ENCODE results near the gene ZNF337. TPM values are rescaled to one million over a fixed set of nuclear protein-coding genes. Genes with fewer than 3 reads are reported as not detected.

The ZNF337 gene
- total RNA-seq, 2 donors from 2014 or later, result 16.0 to 20.3 TPM

GRCh38 chr20:25629816-25630499 lies 66.7 kb downstream of the ZNF337 start:
- H3K4me1 ChIP-seq (replicated peaks), result no peaks in the 10 kb centered on the region
- DNase-seq (ENCODE audit: low spot score), result no peak
- 86% methylated on average over 8 of the region's 8 CpGs for WGBS
- no peaks in the 10 kb centered on the region for H3K27me3 ChIP-seq (replicated peaks; ENCODE audit: insufficient read depth)
- no peaks in the 10 kb centered on the region for H3K36me3 ChIP-seq
- TF ChIP-seq CTCF (IDR thresholded peaks at IDR 0.05), result no peak
- no peak for TF ChIP-seq POLR2A (IDR thresholded peaks at IDR 0.05)
- no peak for TF ChIP-seq POLR2AphosphoS5 (IDR thresholded peaks at IDR 0.05)
- no peaks in the 10 kb centered on the region for H3K9me3 ChIP-seq
- intact Hi-C loops (cut with DNase I), result loop anchor here (10.0 kb wide), 1 partner anchor 635 kb away; the partner anchor contains the start of gene APMAP
- no peak overlapping the region for H3K27ac ChIP-seq
- no peak overlapping the region for H3K4me3 ChIP-seq

GRCh38 chr20:25626779-25627178 lies 69.9 kb downstream of the ZNF337 start:
- H3K9me3 ChIP-seq, result no peaks in the 10 kb centered on the region
- H3K4me3 ChIP-seq, result no peak overlapping the region
- H3K27me3 ChIP-seq (replicated peaks; ENCODE audit: insufficient read depth), result no peaks in the 10 kb centered on the region
- no peaks in the 10 kb centered on the region for H3K36me3 ChIP-seq
- DNase-seq (ENCODE audit: low spot score), result no peak
- H3K4me1 ChIP-seq (replicated peaks), result no peaks in the 10 kb centered on the region
- no peak overlapping the region for H3K27ac ChIP-seq
- TF ChIP-seq POLR2AphosphoS5 (IDR thresholded peaks at IDR 0.05) (no peak), POLR2A (IDR thresholded peaks at IDR 0.05) (no peak), CTCF (IDR thresholded peaks at IDR 0.05) (no peak)
- 84% methylated on average over 9 of the region's 9 CpGs for WGBS
- intact Hi-C loops (cut with DNase I), result loop anchor here (10.0 kb wide), 1 partner anchor 632 kb away; the partner anchor contains the start of gene APMAP

GRCh38 chr20:25624500-25624939 lies 72.1 kb downstream of the ZNF337 start:
- WGBS, result 28% methylated on average over 17 of the region's 17 CpGs
- peak overlapping the region; percentile 62 to 86 for H3K4me3 ChIP-seq
- TF ChIP-seq CTCF (IDR thresholded peaks at IDR 0.05) (no peak), POLR2AphosphoS5 (IDR thresholded peaks at IDR 0.05) (no peak), POLR2A (IDR thresholded peaks at IDR 0.05) (no peak)
- no peak for DNase-seq (ENCODE audit: low spot score)
- no peaks in the 10 kb centered on the region for H3K36me3 ChIP-seq
- no peaks in the 10 kb centered on the region for H3K9me3 ChIP-seq
- H3K27me3 ChIP-seq (replicated peaks; ENCODE audit: insufficient read depth), result no peaks in the 10 kb centered on the region
- no peaks in the 10 kb centered on the region for H3K4me1 ChIP-seq (replicated peaks)
- peak overlapping the region; percentile 84 to 94 for H3K27ac ChIP-seq
- intact Hi-C loops (cut with DNase I), result loop anchor here (5.0 to 10.0 kb wide), 2 partner anchors 82 to 630 kb away; partner anchors contain the start of gene APMAP

Small RNAs within 50 kb of the gene (small RNA-seq; reads per million reads assigned to genes)
- 0 reads per million in 2 donors for gene RN7SL594P

Other genes with a start within 250 kb of the ZNF337 start
- gene NINL, start 111.3 kb downstream of the ZNF337 start, total RNA-seq, result 10 to 100 TPM; 16.3 to 31.1 TPM
- gene NANP, start 72.8 kb downstream of the ZNF337 start, total RNA-seq, result 1 to 10 TPM; 4.0 to 5.3 TPM